GM04504 (cell line): Measurements from ENCODE around the gene ECSIT.

ENCODE experiments used
- DNase-seq: peaks from one replicate; pipeline ENCODE4 v3.0.0-alpha.2; 2012; ENCODE audit warnings: low read depth

ECSIT gene

DNA sequence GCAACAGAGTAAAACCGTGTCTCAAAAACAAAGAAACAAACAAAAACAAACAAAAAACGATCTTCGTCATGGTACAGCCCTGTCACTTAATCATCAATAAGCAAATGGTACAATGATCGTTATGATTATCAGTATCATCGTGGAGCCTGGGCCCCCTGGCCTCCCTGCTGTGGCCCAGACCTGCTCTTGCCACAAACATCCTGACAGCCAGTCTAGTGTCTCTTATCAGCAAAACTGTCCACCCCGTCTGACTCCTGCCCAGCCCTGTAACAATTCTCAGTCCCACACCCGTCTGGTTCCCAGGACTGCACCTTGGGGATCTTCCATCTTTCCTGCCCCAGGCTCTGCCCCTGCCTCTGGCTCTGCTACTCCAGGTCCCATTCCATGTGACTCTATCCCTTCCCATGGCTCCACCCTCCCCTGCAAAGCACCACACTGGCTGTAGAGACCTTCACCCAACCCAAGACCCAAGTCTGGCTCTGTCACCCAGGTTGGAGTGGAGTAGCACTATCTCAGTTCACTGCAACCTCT is 29.0 kb downstream of the ECSIT start:
- DNase-seq, result no peak

GRCh38 chr19:11499220-11499726 is 29.7 kb downstream of the ECSIT start:
- DNase-seq, result no peak

GRCh38 chr19:11496391-11497163 is 32.4 kb downstream of the ECSIT start:
- DNase-seq, result peak; percentile 62

DNA sequence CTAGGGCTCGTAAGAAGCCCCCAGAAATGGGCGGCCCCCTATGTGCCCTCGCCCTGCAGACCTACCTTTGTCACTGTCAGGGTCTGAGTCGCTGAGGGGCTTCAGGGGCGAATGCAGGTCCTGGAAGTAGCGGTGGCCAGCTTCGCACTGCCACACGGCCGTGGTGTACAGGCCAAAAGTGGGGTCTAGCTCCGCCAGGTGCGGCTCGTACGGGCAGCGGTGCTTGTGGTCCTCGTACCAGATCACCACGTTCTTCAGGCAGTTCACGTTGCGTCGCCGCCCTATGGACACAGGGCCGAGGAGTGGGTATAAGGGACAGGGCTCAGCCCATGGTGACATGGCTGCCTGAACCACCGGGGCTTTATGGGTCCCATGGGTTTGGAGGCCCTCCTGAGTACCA is 33.0 kb downstream of the ECSIT start:
- no peak for DNase-seq

- no peak for DNase-seq
These were observed 33.5 kb downstream of the ECSIT start for GRCh38 chr19:11495481-11495880.

GRCh38 chr19:11494634-11495285 is 34.2 kb downstream of the ECSIT start:
- DNase-seq, result no peak

GRCh38 chr19:11489378-11489777 is 39.6 kb downstream of the ECSIT start:
- DNase-seq, result no peak

DNA sequence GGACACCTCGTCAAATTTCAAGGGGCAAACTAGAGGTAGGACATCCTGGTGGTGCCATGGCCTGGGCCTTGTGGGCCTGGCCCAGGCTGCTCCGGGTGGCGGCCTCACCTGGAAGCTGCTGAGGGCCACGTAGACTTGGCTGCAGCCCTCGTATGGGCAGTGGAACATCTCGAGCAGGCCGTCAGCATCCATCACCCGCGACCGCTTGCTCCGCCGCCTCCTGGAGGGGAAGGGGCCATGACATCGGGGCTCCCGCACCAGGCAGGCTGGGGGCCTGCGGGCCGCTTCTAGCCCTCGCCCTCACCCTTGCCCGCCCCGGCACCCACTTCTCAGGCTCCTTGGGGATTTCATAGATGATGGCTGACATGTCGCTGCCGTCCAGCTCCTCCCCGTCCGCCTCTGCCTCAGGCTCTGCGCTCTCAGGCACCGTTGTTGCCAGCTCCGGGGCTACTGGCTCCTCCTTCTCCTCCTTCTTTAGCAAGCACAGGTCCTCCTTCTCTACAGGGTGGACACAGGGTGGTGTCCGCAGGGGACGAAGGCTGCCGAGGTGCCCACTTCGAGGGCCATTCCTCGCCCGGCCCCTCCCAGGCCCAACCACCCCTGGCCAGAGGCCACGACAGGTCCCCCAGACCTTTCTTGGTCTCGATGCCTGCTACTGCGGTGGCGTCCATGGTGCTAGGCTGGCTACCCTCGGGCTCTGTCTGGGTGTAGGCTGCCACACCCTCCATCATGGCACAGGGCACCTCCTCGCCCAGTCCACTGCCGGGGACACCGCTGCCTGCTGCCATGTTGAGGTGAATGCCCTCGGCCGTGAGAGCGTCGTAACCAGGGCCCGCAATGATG is 42.1 kb downstream of the ECSIT start:
- no peak for DNase-seq

- no peak for DNase-seq
These were observed 43.6 kb downstream of the ECSIT start for GRCh38 chr19:11485245-11485837.

DNA sequence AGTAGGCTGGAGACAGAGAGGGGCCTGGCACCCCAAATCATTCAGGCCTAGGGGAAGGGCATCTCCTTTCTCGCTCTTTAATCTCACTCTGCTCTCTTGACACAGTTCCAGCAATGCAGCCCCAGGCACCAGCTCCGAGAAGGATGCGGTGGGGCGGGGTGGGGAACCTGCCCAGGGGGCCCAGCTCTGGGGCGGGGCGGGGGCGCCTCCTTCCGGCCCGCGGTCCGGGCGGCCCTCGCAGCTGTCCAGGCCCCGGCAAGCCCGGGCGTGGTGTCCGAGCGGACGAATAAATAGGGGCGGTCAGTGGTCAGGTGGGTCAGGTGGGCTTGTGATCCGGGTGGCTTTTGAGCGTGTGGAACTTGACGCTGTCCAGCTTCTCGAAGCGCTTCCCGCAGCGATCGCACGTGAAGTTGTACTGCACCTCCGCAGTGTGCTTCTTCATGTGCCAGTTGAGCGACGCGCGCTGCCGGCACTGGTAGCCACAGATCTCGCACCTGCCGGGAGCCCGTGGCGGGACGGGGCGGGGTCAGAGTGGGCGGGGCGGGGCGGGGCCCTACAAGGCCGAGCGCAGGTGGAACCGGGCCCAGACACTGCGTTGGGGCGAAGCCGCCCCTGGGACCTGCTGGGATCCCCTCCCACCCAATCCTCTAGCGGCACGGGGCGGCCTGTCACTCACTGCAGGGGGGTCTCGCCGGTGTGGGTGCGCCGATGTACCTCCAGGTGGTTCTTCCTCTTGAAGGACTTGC is 45.4 kb downstream of the ECSIT start:
- DNase-seq, result no peak

GRCh38 chr19:11482384-11483050 is 46.4 kb downstream of the ECSIT start:
- peak; percentile 35 for DNase-seq

GRCh38 chr19:11481534-11482383 is 47.2 kb downstream of the ECSIT start:
- DNase-seq, result peak; percentile 51

DNA sequence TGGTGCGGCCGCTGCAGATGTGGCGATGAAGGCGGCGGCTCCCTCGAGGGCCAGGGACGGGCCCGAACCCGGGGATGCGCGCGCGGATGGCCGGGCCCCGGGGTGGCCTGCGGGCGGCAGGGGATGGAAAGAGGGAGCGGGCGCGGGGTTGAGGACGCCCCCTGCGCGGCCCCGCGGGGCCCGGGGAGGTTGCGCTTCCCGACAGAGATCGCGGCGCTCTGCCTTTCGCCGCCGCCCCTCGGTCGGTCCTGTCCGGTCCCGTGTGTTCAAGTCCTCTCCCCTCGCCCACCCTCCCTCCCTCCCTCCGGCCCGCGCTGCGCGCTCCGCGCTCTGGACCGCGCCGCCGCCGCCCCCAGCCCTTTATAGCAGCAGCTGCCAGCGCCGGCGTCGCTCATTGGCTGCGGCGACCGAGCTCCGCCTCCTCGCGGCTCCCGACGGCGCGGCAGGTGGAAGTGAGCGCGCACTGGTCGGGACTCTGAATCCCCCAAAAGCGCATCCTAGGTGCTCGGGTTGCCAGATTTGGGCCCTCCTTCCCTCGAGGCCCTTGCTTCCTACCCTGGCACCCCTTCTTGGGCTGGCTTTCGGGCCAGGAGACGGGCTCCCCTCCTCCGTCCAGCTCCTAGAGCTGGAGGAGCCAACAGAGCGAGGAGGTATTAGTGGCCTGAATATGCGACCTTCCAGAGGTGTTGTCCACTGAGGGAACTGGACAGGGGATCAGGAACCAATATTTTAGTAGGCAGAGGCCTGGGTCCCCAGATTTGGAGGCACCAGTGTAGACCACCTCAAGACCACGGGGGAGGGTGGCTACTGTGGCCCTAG is 48.0 kb downstream of the ECSIT start, which contains the start of gene ELAVL3:
ELAVL3 (minus strand) TSS at position 332 of the 819 bp plus-strand sequence. CDS start 438 bp downstream, outside the sequence.
- no peak for DNase-seq

DNA sequence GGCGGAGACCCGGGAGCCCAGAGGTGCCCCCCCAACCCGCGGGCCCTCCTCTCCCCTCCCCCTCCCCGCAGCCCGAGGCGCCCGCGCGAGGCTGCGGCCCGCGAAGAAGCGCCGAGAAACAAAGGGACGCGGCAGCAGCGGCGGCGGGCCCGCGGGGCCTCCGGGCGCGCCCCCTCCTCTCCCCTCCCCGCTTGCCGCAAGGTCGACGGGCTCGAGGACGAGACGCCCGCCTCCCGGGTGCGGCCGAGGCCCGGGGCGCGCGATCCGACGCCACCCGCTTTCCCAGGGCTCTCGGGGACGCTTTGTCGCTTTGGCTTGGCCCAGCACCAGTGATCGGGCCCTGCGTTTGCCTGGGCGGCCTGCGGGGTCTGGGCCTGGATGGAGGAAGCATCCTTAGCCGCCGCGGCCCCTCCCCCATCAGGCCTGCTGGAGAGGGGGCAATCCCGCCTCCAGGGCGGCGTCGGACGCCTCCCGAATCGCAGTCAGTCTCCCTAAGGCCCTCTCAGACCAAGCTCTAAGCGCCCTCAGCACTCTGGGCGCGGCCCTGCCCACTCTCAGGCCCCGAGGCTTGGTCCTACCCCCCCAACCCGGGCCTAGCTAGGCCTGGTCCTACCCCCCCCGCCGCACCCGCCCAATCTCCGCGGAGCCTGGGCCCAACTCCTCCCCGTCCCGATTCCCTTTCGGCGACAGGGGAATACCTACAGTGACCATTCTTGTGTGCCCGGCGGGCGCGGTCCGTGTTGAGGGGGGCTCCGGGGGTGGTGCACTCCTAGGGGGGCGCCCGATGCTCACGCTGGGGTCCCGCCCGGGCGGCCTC is 48.8 kb downstream of the ECSIT start:
- DNase-seq, result no peak

DNA sequence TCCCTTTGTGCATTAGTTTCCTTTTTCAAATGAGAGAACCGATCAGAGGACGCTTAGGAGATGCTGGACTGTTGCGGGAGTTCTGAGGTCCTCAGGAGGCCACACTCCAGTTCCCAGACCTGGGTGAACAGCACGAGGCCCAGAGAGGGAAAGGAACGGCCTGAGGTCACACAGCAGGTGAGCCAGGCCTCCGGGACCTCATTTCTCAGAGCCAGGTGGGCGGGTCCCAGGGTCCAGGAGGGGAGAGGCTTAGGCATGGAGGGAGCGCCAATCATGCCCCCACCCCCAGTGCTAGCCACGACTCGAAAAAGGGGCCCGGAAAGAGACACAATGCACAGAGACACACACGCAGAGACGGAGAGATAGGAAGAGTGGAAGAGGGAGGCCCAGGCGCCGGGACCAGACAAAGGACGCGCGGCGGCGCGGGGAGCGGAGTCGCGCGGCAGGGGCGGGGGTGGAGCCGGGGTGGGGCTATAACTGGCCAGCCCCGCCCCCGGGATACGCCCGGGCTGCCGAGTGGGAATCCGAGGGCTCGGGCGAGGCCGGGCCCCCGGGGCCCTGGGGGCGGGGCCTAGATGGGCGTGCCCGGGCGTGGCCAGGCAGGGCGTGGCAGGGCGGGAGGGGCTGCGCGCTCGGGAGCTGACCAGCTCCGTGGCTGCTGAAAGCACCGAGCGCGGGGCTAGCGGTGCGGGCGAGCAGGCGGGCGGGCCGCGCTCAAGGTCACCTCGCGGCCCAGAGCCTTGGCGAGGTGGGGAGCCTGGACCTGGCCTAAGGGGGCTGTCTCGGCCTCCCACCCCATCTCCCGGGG is 49.6 kb downstream of the ECSIT start:
- no peak for DNase-seq

GRCh38 chr19:11478167-11479089 is 50.5 kb downstream of the ECSIT start:
- DNase-seq, result no peak
